Stimulated activated naive CD4-positive, alpha-beta T cell treated with Interleukin-2 at 50 U/mL for 16 hours (primary cell): ENCODE results near the gene FAM118B.

Experiments used
- DNase-seq: peaks from one replicate; lab custom pipeline; 2025; lab: John Stamatoyannopoulos, UW

Gene FAM118B

GRCh38 chr11:126186708-126187529 is 24.7 kb upstream of the FAM118B start:
- no peak for DNase-seq

GRCh38 chr11:126188332-126189108 is 23.1 kb upstream of the FAM118B start:
- no peak for DNase-seq

GRCh38 chr11:126189109-126189929 is 22.3 kb upstream of the FAM118B start:
- no peak for DNase-seq

DNA sequence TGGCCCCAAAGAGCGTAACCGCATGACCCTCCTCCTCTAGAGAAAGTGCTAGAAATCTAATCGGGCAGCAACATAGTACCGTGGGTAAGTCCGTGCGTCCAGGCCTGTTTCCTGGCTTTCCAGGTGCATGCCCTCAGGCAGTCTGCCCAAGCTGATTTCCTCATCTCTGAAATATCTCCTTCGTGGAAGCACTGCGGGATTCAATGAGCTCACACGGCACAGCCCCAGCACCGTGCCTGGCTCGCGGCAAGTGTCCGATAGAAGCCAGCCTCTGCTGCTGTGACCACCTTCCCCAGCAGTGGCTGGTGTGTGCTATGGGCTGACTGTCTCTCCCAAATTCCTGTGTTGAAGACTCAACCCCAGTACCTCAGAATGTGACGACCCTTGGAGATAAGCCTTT is 20.8 kb upstream of the FAM118B start:
- no peak for DNase-seq

GRCh38 chr11:126191379-126192073 is 20.1 kb upstream of the FAM118B start:
- DNase-seq, result no peak

DNA sequence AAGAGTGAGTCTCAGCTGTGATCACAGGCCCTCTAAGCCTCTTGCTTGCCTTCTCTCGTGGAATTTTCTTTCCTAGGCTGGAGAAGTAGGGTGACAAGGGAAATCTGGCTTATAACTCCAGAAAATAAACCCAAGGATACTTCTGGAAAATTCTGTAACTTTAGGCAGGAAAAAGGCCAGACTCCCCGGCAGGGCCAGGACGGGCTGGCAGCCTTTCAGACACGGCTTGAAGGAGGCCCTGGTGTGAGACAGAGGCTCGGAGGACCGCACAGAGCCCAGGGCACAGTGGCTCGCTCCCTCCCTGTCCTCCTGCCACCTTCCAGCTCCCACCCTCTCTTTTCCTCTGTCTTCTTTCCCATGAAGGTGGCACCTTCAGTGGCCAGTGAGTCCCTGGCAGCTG is 19.2 kb upstream of the FAM118B start:
- DNase-seq, result no peak

- no peak for DNase-seq
These were observed 18.5 kb upstream of the FAM118B start for GRCh38 chr11:126193038-126193478.

DNA sequence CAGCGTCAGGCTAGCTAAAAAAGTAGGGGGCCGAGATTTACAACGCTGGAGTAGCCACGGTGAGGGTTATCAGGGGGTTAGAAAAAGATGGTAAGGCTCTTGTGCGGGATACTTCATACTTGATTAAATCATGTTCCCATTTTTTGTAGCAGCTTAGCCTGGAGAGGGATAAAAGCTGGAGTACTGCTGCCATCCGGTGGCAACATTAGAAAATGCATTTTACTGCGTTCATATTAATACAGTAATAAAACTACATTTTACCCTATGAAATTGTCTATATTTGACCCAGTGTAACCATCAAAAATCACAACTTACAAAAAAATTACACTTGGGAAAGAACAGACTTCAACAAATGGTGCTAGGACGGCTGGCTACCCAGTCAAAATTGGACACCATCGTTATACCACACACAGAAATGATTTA is 17.4 kb upstream of the FAM118B start:
- DNase-seq, result no peak

DNA sequence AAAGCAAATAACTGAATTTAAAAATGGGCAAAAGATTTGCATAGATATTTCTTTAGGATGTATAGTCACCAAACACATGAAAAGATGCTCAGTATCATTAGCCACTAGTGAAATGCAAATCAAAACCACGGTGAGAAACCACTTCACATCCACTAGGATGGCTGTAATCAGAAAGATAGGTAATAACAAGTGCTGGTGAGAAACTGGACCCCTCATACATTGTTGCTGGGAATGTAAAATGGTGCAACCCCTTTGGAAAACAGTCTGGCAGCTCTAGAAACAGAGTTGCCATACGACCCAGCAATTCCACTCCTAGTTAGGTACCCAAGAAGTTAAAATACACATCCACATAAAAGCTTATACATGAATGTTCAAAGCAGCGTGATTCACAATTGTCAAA is 16.5 kb upstream of the FAM118B start:
- no peak for DNase-seq

DNA sequence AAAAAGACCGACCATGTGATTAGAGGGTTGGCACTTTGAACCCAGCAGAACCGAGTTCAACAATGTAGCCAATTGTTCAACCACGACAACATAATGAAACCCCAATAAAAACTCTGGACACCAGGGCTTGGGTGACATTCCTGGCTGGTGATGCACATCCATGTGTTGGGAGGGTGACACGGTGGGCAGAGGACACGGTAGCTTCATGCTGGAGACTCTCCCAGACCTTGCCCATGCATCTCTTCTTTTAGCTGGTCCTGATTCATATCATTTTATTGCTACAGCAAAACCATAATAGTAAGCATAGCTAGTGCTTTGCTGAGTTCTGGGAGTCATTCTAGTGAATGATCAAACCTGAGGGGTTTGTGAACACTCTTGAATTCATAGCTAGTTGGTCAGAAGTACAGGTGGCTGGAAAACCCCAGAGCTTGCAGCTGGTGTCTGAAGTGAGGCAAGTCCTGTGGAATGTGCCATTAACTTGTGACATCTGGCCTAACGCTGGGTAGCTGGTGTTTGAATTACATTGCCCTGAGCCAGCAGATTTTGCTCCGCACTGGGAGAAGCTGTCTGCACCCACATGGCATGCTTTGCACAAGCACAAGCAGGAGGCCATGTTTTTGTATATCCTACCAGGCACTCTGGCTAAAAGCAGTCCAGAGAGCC is 14.2 kb upstream of the FAM118B start:
- DNase-seq, result no peak

- DNase-seq, result no peak
These were observed 12.9 kb upstream of the FAM118B start for GRCh38 chr11:126198648-126199047.

- no peak for DNase-seq
These were observed 8.8 kb upstream of the FAM118B start for GRCh38 chr11:126202646-126203359.

GRCh38 chr11:126205359-126205758 is 6.2 kb upstream of the FAM118B start:
- no peak for DNase-seq

DNA sequence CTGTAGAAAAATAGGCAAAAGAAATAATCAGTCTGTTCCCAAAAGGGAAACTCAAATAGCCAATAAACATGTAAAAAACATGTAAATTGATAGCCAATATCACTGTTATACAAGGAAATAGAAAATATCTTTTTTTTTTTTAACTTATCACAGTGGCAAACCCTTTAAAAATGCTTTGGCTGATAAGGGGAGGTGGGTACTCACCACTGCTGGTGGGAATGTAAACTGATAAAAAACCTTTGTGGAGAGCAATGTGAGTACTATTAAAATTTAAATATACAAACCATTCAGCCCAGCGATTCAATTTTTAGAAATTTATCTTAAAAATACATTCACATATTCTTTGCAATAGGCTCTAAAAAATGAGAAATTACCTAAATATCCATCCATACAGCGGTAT is 3.7 kb upstream of the FAM118B start:
- no peak for DNase-seq

DNA sequence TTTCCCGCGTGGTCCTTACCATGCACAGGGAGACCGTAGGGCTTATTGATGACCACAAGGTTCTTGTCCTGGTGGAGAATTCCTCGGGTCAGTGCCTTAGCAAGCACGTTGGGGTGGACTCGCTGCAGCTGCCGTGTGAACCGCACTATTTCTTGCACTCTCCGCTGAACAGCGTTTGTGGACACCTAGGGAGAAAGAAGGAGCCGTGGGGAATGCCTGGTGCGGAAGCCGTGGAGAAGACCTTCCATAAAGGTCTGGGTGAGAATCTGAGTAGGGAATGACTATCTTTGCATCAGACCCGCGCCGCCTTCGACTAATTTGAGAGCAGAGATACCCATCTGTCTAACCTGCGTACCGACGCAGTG is 729 bp upstream of the FAM118B start:
- DNase-seq, result no peak

GRCh38 chr11:126212089-126212660 is 593 bp downstream of the FAM118B start:
- no peak for DNase-seq

DNA sequence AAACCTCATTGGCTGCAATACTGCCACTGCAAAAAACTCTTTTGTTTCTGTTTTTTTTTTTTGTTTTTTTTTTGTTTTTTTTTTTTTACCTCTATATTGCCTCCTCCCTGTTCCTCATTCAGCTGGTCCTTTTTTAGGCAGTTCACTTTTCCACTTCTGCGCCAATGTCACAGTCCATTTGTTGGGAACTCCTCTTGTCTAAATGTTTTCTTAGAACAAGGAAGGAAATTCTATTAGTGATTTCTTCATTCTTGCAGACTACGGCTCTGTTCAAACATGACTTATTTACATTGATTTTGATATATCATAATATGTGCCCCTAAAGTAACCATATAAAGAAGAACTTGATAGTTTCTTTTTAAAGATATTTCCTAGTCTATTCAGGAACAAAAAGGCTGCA is 2.9 kb downstream of the FAM118B start:
- no peak for DNase-seq

DNA sequence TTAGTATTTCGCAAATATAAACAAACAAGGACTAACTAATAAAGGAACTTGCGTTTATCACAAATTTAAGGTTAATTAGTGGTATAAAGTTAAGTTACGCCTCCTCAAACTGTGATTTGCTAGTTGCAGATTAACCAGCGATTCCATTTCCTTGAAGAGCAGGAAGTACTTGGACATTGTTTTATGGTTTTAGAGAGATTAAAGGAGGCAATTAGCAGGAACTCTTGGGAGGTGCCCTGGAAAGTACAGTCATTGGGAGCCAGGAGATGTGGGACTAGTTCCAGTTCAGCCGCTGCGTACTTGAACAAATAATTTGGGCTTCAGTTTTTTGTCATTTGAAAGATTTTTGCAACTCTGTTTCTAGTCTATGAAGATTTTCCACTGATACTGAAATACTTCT is 3.3 kb downstream of the FAM118B start:
- no peak for DNase-seq

DNA sequence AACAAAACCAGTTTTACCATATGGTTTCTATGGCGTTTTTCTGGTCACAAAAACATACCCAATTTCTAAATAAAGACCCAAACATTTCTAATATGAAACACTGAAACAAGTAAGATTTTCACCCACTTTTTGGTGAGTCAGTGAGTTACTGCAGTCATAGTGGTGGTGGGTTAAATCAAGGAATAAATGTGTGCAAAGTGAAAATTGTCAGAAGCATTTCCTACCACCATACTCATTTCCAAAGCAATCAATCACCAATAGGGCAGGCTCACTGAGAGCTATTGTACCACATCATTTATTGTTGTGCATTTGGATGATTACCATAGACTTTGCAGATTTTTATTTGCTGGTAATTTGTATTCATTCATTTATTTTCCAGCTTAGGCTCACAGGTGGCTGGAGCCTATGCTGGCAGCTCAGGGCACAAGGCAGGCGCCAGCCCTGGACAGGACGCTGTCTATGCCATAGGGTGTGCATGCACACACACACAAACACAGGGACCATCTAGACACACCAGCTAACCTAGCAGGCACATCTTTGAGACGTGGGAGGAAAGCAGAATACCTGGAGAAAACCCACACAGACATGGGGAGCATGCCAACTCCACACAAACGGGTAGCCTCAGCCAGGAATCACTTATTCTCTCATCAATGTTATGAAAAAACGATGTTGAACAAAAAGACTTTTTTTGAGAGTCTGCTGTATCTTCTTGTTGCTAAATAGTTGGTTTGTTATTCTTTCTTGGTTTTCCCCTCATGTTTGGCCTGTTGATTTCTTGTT is 5.1 kb downstream of the FAM118B start:
- DNase-seq, result no peak

DNA sequence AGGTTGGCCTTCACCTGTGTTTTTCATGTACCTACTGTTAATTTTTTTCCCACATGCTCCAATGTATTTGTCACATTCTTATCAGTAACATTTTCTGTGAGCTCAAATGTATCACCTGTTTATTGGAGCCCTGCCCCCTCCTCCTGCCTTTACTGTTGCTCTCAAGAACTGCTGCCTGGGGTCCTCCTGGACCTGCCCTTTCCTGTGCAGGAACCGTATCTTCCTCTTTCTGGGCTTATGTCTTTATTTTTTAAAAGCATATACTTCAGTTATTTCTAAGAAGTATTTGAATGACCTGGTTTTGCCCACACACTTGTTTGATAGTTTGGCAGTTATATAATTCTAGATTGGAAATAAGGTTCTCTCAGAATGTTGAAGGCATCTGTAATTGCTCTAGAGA is 5.9 kb downstream of the FAM118B start:
- no peak for DNase-seq
